ENCODE results near the gene MAP6.

Gene MAP6

DNA sequence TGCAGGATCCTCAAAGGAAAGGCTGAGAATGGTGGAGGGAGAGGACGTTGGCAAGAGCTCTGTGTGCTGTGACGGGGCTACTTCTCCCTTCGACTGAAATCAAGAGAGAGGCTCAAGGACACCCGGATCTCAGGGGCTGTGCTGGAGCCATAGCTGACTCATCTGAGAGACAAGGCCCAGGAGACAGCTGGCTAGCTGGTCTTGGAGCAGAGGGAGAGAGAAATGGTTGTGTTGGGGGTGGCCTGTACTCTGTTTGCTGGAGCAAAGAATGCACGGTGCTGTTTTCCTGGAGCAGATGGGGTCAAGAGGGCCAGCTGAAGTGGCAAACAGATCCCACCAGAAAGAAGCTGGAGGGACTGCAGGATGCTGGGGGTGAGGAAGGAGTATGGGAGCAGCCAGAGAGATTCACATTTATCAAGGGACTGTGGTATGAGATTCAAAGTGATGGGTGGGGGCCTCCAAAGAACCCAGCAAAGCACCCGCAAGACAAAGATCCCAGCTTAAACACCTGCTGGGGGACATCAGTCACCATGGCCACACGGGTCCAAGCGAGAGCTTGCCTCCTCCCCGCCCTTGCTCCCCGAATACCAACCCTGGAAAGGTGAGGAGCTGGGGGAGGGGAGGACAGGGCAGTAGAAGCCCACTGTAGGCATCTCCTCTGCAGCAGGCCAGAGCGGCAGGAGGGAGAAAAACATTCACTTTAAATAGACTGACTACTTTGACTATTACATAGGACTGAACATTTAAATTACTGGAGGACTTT is 40.8 kb downstream of the MAP6 start:
- no peak for DNase-seq

DNA sequence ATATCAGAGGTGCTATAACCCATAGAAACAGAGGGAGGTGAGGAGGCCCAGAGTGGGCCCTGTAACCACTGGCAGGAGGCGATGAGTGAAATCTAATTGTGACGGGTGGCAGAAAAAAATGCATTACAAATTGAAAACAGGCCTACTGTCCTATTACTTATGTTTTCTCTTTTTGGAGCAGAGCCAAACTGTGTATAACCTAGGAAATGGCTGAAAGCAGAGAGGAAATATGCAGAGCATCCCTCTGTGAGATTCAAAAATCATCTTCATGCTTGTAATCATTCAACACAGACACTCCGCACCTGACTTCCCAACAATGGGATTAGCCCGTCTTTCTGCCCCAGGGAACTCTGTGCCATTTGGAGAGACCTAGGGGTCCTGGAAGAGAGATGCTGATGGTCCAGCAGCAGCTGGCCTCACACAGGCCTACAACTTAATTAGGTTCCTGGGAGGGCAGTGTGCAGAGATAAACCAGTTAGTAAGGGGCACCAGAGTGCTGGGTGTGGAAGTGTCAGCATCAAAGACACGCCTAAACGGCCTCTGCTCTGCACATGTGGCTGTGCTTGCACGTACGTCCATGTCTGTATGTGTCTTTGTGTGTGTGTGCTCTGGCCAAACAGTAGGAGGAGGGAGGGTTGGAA is 41.8 kb downstream of the MAP6 start:
- DNase-seq, result no peak

DNA sequence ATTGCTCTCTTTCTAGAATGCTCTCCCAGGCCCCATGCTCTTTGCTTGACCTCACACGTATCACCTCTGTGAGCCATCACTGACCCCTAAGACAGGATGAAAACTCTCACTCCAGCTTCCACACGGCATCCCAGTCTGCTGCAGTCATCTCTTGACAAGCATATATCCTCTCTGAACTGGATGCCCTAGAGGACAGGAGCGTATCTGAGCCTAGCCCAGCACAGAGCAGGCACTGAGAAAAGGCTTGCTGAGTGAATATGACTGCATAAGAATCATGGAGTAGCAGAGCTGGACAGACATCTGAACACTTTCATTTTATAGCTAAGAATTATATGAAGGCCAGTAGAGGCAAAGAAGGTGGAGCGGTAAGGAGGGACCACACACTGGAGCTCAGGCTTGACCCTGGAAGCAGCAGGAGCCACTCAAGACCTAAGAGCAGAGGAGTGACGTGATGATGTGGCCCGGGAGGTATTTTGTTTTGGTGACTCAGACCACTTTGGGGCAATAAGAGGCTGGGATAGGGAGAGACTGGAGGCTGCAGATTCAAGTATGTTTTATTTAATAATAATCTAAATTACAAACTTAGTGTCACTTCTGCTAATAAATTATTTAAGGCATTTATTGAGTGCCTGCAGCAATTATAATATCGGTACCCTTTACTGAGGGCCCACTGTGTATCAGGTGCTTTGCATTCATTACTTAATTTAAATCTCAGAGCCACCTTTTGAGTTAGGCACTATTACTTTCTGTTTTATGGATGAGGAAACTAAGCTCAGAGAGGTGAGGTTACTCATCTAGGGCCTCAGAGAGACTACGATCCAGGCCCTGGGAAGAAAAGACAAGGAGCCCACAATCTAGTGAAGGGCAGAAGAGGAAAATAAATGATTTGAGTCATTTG is 42.6 kb downstream of the MAP6 start:
- DNase-seq, result no peak

DNA sequence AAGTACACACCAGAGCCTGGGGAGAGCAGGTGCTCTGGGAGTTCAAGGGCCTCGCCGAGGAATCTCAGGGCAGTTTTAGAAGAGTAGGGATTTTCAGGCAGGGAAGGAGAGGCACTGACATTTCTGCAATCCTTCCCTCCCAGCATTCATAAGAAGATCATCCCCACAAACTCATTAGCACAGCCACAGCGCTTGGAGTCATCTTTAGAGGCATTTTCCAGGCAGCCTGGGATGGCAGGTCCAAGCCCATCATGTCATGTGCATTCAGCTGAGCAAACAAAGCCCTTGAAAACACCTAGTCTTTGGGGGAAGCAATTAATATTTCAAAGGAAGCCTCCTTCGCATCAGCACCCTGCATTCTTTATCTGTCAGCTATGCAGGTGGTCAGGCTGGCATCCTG is 43.8 kb downstream of the MAP6 start:
- no peak for DNase-seq

DNA sequence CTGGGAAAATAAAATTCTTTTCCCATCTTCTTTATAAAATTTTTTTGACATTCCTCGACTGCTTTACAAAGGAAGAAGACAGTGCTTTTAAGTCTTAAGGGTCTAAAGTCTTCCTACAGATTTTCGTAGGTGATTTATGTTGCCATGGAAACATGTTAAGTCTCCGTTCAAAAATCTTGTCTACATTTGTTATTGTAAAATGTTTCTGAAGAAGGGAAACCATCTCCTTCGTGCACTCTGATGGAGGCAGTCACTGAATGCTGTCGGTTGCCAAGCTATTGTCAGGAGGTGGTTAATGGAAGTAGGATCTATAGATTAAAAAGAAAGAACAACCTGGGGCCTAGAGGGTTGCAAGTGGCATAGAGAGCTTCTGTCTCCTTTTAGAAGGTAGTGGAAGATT is 52.6 kb downstream of the MAP6 start:
- no peak for DNase-seq

DNA sequence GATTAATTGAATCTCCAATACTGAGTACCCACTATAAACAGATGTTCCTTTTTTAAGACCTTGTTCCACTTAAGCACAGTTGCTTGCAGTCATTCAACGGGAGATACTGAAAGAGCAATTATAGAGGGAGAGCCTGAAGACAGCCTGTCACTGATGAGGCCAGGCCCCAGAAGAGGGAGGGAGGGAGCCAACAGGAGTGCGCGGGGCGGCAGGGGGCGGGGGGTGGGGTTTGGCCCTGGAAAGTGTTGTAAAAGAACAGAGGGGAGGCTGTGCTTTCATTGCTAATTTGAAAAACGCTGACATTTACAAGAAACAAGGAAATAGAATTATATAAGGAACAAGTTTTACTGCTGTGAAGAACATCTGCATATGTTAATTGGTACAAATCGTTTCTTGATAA is 53.1 kb downstream of the MAP6 start:
- DNase-seq, result no peak

DNA sequence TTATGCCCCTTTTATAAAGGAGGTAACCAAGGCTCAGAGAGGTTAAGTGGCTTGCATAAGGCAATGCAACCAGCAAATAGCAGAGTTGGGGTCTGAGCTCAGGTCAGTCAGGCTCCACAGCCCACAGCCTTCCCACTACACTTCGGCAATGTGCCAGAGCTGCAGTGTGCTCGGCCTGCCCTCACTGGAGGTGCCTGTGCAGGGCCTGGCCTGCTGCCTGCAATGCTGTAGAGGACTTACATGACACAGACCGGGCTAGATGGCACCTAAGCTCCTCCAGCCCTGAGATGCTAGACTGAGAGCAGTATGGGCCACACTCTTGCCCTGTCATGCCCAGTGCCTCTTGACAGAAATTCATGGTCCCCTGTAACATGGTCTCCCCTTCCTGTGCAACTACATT is 57.0 kb downstream of the MAP6 start:
- DNase-seq, result no peak

DNA sequence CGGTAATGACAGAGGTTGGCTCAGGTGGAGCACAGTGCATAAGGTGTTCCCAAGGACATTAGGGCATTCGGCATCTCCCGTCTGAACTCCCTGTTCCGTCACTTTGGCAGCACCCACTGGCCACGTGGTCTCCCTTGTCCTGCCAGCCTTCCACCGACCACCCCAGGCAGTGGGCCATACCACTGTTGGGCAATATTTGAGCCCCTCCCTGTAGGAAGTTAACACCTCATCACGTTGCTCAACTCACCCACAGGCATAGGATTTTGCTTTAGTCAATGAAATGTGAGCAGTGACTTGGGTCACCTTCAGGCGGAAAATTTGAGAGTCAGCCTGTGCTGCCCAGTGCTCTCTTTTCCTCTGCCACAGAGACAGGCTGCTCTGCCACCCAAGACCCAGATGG is 62.7 kb downstream of the MAP6 start:
- no peak for DNase-seq

DNA sequence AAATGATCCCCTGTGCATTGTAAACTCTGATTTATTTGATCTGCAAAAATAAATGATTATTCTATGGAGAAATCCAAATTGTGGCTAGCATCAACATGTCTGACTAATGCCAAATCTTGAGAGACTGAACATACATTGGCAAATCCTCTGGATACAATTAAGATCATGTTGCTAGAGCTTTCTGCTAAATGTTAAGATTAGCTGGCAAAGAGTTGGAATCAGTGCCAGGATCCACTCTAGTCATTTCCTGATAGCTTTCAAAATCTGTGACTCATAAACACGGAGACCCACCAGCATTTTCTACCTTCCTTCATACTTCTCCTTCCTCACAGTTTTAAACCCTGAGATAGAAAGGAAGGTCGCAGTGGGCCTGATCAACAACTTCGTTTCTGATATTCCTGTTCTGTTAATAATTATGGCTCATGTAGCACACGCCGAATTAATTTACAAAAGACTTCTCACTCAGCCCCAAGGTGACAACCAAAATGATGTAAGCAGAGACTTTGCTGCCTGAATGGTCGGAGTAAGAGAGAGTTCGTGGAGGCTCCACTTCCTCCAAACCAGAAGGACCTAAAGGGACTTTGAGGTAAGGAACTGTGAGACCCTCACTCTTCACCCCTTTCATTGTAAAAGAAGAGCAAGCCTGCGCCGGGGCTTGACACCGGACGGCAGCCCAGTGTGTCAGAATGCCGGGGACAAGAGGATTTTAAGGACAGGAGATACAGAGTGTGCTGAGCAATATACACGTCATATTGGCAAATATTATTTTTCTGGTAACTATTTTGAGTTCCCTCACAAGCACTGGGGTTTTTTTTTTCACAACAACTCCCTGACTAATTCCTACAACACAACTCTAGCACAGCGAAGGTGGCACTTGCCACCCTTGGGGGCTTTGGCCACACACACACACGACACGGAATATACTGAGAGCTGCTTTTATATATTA is 64.8 kb downstream of the MAP6 start:
- no peak for DNase-seq

DNA sequence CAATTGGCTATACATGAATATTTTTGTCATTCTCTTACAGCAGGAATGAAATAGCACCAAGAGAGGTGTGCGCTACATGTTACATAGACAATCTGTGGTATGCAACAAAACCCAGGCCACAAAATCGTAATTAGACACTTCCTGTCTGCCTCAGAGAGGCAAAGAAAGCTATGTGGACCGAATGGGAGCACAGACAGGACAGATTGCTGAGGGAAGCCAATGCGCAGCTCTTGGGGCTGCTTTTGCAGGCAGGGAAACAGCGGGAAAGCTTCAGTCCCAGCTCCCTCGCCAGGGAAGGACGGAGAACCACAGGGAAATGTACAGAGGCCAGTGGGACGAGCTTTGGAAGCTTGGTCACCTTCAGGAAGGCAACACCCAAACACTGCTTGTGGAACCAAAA is 65.9 kb downstream of the MAP6 start:
- no peak for DNase-seq

DNA sequence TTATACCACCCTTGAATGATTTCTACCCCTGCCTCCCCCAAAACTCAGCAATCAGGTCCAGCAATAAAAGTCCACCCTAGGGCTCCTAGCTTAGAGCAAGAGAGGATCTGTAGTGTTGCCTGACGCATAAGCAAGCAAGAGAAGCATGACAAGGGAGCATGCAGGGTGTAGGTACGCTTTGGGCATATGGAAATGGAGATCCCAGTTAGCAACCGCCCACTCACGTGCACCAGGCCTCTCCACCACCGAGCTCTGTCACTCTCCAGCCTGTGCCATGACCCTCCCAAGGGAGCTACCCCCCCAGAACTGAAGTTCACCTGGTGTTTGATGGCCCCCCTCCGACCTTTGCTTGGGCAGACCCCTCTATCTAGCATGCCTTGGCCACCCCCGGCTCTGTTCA is 67.3 kb downstream of the MAP6 start:
- DNase-seq, result no peak

DNA sequence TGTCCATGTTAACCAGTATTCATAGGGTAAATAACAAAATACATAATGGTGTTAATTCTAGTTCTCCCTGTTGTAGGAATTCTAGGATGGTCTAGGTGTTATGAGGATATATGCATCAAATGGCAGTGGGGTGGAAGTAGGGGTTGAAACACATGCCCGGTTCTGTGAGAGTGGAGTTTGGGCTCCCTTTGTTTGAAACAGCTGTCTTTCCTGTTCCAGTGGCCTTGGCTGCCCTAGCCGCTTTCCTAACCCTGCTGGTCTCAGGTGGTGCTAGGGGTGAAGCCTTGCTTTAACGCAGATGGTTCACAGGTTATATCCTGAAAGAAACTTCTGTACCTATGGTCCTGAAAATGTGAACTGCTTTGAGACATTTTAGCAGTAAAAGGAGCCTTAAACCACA is 68.5 kb downstream of the MAP6 start:
- DNase-seq, result no peak

DNA sequence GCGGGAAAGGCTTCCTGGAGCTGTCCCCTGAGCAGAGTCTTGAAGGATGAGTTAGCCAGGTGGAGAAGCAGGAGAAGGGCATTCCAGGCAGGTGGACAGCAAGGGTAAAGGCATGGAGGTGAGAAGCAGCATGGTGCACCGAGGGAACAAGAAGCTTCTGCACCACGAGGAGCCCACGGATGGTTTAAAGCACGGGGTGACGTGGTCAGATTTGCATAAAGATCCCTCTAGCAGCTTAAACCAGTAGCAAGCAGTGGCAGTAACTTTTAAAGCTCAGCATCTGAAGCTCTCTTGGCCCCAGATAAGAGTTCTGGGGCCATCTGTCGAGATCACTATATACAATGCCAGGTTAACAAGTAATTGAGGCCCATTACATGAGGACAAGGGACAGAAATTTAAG is 69.9 kb downstream of the MAP6 start:
- no peak for DNase-seq

DNA sequence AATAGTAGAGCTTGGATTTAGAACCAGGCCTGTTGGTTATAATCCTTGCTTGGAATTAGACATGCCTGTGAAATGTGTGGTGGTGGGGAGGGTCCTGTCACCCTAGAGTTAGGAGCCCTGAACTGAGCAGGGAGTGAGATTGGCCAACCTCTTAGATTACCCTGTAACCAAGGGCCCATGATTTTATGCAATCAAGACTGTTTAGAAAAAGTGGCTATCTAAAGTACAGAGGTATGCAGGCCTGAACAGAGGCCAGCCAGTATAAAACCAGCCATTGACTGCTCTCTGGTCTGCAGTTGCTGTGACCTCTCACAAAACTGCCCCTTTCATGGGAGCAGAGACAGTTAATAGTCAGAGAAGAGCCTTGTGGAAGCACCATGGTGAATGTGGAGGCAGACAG is 70.6 kb downstream of the MAP6 start:
- no peak for DNase-seq

DNA sequence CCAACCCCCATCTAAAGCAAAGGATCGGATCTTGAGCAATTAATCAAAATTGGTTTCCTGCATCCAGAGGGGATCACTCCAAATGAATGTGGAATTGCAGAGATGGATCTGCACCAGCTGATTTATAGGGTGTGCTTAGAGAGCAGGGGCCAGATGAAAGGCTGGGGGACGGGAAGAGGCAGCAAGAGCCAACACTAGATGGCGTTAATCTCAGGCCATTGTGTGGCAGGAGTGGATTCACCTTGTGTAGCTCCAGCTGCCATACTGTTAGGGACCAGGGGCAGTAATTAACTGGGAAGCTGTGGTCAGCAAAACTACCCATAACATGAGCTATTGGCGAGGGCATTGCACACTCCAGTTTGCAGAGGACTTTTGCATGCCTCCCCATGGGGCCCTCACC is 71.2 kb downstream of the MAP6 start:
- DNase-seq, result no peak

DNA sequence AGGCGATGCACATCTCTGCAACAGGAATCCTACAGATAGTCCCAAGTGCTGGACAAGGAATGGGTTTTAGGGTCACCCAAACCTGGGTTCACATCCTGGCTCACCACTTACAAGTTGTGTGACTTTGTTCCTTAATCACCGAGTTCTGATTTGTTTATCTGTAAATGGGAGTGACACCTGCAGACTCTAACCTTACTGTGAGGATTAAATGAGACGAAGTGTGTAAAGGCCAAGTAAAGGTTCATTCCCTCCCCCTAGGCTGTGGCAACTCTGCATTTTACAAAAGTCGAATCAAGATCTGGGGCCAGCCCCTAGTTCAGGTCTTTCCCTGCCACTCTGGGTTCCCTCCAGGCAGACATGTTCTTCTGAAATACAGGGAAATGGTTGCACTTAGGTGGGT is 71.9 kb downstream of the MAP6 start:
- no peak for DNase-seq

DNA sequence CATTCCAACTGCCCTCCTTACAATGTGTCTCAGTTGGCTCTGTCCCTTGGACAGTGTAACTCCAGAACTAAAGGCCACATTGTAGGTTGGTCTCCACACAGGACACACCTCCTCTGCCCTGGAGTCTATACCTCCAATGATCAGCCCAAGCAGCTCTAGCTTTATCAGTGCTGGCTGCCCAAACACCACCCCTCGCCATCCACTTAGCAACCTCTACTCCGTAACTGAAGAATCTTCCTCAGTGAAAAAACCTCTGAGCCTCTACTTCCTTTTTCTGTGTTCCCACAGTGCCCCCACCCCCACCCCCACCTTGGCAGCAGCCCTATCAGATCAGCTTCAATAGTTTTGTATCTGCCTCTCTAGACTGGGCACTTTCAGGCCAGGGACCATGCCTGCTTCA is 73.4 kb downstream of the MAP6 start:
- no peak for DNase-seq

DNA sequence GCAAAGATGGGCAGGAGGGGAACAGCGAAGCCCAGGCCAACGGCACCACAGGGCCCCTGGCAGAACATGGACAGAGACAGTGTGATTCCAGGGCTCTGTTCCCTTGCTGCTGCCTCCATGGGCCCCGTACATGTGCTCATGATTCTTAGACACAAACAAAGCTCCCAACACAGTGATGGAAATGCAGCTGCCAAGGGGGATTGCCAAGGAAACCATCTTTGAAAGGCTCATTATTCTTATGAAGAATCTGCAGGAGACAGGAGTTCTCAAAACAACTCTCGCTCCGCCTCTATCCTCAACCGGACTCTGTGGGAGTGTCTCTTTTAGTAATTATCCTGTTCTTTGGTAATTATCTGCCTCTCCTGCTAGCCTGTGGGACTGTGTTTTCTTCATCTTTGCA is 74.6 kb downstream of the MAP6 start:
- no peak for DNase-seq

DNA sequence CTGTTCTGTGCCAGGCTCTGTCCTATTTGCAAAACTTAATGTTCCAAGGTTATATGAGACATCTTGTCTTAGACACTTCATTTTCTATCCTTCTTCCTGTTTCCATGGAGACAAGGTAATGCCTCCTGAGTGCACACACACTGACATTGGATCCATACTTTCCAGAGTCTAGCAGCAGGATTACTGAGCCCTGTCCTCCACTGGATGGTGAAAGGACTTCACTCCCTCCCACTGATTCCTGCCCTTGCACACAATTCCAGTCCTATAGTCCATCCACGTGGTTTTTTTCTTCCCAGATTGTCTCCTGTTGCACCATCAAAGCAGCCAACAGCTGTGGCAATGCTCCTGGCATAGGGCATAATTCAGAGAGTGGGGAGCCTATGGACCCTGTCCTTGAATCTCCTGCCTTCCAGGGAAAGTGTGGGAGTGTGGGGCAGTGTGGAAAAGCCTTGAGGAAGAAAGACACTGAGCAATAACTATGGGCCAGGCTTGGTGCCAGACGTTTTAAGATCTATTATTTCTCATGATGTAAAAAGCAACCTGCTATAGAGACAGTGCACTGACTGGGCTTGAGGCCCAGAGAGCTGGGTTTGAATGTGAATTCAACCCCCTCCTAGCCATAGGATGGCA is 75.4 kb downstream of the MAP6 start:
- no peak for DNase-seq

DNA sequence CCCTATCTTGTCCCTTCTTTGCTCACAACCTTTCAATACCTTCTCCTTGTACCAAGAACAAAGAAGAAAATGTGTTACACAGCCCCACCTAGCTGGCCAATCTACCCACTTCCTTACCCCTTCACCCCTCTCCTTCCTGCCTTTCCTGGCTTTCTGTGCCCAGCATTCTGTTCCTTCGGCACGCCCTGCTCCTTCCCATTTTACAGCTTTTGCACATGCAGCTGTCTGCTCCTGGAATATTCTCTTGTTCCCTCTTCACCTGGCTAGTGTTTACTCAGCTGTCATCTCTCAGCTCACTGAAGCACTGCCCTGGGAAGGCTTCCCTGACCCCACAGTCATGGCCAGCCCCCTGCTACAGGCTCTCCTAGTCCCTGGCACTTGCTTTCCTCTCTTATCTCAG is 76.1 kb downstream of the MAP6 start:
- DNase-seq, result no peak

DNA sequence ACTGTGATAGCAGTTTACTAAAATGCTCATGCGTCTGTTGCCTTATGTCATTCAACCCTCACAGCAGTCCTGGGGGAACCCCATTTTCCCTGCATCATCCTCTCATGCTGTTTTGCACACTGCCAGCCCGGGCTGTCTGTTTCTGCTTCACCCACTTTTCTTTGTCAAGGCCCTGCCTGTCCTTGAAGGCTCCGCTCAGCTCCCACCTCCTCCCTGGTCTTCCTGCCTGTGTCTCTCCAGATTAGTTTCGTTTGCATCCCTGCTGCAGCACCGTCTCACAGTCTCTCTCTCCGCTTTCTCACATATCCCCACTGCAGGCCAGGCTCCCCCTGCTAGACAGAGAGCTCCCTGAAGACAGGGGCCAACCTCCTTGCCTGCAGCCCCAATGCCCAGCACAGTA is 76.9 kb downstream of the MAP6 start:
- DNase-seq, result no peak

DNA sequence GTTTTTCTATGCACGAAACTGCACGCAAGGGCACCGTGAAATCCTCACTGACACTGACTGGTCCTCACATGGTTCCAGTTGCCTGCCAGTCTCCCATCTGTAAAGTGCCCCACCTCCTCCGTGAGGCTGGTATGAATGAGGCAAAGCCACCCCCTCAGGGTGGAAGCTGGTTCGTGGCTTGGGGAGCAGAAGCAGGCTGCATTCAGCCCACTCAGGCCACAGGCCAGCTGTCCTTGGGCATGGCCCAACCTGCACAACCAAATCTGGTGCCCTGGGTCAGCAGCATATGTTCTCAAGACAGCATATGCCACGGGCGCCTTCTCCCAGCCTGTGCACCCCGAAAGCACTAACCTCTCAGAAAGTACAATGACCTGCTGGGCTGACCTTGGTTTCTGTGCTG is 77.5 kb downstream of the MAP6 start:
- no peak for DNase-seq

Measured in CD4-positive, alpha-beta T cell treated with Interferon gamma for 1 hour (primary cell).